C4-2B (cell line): Measurements from ENCODE around the gene C4B.

ENCODE experiments used
- ZFX ChIP-seq: fragments of 450-650 bp; IDR thresholded peaks from 2 replicates; pipeline ENCODE4 v1.6.1; 2017
- TF ChIP-seq, protein P1 (sequence below): fragments of 450-650 bp; conservative IDR thresholded peaks from 2 replicates; pipeline ENCODE4 v1.5.1; 2017; ENCODE audit warnings: mild to moderate bottlenecking

DNA sequence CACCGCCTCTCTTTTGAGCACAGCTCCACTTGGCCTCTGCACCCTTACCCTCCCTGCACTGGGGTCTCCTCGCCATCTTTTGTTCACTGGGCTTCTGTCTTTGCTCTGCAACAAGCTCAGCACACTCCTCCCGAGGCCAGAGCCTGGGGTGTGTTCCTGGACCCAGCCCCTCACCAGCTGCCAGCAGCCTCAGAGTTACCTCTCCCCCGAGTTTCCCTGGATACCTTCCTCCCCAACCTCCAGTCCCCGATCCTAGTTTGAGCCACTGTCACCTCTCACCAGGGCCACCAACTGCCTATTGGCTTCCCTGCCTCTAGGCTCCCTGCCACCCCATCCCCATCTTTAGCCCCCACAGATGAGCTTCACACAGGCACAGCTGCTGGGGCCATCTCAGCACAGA, 36.0 kb downstream of the C4B start:
- TF ChIP-seq, protein P1, sequence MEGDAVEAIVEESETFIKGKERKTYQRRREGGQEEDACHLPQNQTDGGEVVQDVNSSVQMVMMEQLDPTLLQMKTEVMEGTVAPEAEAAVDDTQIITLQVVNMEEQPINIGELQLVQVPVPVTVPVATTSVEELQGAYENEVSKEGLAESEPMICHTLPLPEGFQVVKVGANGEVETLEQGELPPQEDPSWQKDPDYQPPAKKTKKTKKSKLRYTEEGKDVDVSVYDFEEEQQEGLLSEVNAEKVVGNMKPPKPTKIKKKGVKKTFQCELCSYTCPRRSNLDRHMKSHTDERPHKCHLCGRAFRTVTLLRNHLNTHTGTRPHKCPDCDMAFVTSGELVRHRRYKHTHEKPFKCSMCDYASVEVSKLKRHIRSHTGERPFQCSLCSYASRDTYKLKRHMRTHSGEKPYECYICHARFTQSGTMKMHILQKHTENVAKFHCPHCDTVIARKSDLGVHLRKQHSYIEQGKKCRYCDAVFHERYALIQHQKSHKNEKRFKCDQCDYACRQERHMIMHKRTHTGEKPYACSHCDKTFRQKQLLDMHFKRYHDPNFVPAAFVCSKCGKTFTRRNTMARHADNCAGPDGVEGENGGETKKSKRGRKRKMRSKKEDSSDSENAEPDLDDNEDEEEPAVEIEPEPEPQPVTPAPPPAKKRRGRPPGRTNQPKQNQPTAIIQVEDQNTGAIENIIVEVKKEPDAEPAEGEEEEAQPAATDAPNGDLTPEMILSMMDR: no peak
- TF ChIP-seq ZFX: no peak
